Superior temporal gyrus (tissue), 1 donor: ENCODE data around the gene AP5S1.

ENCODE experiments used
- DNase-seq: peaks from one replicate; pipeline ENCODE4 v3.0.0-alpha.2; 2016; ENCODE audit errors: extremely low spot score

Gene AP5S1, protein sequence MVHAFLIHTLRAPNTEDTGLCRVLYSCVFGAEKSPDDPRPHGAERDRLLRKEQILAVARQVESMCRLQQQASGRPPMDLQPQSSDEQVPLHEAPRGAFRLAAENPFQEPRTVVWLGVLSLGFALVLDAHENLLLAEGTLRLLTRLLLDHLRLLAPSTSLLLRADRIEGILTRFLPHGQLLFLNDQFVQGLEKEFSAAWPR

GRCh38 chr20:3820048-3820900 is at the start of gene AP5S1:
TSS of gene AP5S1 (plus strand) at chr20:3820547. CDS start at chr20:3822118, 1,571 bp downstream.
- DNase-seq = peak; percentile 98

DNA sequence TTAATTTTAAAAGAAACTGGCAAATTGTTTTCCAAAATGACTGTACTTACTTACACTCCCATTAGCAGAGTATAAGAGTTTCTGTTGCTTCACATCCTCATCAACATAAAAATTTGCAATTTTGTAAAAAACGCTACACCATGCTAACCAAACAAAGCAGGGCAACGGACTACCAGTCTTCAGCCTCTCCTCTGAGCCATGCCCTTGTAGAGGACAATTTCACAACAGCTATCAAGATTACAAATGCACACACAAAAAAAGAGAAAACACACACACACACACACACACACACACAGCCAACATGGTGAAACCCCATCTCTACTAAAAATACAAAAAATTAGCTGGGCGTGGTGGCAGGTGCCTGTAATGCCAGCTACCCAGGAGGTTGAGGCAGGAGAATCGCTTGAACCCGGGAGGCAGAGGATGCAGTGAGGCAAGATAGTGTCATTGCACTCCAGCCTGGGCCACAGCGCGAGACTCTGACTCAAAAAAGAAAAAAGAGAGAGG is 48.7 kb upstream of the AP5S1 start:
- DNase-seq = no peak

- DNase-seq = no peak
These were observed 44.8 kb upstream of the AP5S1 start for GRCh38 chr20:3775457-3776108.

GRCh38 chr20:3777381-3777715 is 43.0 kb upstream of the AP5S1 start:
- DNase-seq = no peak

- no peak for DNase-seq
These were observed 42.4 kb upstream of the AP5S1 start for GRCh38 chr20:3777716-3778629.

GRCh38 chr20:3778976-3779375 is 41.4 kb upstream of the AP5S1 start:
- no peak for DNase-seq

DNA sequence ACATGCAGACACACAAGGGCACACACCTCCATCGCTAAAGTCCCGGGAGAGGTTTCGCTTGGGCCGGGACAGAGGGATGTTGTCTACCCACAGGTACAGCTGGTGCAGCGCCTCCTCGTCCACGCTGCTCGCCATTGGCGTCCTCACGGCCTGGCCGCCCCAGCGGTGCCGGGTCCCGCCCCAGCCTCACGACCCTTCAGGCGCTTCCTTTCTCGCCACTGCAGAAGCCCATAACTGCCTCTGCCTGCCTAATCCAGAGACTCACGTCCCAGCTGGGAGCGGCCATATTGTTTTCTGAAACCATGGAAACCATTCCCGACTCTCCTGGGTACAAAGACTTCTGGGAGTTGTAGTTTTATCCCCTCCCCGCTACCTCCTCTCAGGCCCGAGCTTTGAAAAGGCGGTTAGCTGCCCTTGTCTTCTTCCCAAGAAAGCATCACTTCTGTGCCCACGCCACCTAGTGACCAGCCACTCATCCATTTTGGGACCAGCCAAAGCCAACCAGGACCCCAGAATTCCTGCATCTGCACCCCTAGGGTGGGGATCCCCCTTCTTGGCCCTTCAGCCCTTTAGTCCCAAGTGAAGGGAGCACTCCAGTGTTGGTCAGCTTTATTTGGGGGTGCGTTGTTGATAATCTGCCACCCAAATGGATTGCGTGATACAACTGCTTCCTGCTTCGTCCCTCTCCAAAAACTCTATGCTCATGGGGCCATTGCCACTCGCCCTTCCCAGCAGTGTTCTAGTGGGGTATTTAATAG is 39.0 kb upstream of the AP5S1 start, which contains the start of gene SPEF1:
Gene SPEF1, minus strand, starts transcription at position 296 of the 758 bp plus-strand sequence. Its CDS starts 161 bp downstream, at position 135.
- DNase-seq = peak; percentile 96

DNA sequence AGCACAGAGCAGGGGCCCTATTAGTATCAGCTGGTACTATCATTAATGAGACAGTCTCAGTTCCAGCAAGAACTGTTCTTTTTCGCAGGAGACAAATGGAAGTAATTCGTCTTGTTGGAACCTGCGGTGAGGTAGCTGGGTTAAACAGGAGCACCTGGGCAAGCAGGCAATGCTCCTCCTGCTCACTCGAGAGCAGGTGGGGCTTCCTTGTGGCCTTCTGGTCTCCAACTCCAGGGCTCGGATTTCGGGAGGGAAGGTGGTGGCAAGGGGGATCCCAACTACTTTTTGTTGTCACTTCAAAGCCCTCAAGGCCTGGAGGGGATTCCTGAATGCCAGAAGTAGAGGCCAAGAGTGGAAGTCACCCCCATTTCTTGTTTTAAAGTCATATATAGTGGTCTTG is 37.8 kb upstream of the AP5S1 start:
- no peak for DNase-seq

GRCh38 chr20:3783068-3783489 is 37.3 kb upstream of the AP5S1 start:
- DNase-seq = no peak

- no peak for DNase-seq
These were observed 36.7 kb upstream of the AP5S1 start for GRCh38 chr20:3783511-3784195.

DNA sequence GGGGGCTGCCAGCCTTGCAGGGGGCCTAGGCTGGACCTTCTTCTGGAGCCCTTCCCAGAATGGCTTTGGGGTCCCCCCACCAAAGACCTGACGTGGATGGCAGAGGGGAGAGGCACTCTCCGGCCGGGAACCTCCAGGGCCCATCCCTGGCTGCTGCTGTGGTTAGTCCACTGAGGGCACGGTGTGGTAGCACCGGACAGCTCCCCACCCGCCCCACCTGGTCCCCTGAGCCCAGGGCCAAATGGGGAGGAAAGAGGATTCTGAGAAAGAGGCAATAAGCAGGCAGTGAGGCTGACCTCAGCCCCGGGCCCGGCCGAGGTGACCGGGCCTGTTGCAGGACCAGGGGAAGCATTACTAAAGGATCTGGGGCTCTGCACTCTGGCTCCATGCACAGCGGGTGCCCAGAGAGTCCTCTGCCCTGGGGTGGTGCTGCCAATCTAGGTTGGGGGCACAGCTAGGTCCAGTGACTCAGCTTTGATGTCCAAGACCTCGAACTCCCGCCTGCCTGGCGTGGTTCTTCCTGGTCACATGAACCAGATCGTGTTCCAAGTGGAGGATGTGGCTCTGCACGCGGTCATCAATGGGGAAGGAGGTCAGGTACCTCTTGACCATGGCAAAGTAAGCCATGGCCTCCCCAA is 36.0 kb upstream of the AP5S1 start:
- DNase-seq = no peak

GRCh38 chr20:3784863-3785239 is 35.5 kb upstream of the AP5S1 start:
- DNase-seq = no peak

DNA sequence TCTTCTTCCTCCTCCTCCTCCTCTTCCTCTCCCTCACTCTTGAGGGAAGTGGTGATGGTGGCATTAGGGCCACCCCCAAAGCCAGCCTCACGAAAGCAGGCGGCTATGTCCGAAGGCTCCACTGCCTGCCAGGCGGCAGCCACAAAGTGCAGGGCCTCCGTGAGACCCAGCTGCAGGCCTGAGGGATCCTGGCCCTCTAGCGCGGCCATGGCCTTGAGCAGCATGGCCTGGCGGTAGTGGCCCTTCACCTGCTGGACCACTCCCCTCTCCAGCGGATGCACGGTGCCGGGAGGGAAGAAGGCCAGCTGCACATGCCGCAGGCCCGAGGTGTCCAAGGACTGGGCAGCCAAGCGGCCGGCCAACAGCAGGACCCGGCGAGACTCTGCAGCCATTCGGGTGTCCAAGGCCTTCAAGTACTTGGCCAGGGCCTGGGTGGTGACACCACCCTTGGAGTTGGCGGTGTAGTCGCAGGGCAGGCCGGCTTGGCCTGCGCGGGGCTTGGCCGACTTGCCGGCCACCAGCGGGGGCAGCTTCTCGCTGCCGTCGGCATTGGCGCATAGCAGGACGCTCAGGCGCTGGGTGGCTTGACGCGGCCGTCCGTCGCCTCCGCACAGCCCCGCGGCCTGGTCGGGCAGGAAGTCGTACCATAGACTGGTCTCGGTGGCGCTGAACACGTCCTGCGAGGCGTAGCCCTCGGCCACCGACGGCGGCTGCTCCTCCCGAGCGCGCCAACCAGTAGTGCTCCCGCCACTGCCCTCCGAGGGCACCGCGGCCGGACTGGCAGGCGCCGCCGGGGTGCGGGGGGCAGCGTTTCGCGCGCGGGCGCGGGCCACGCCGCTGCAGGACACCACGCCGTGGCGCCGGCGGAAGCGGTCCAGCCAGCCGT is 34.9 kb upstream of the AP5S1 start:
- DNase-seq = no peak

GRCh38 chr20:3786126-3786484 is 34.2 kb upstream of the AP5S1 start:
- DNase-seq = no peak

GRCh38 chr20:3786665-3787323 is 33.6 kb upstream of the AP5S1 start, which contains the start of gene CENPB:
TSS of gene CENPB (minus strand) at chr20:3786740. CDS start at chr20:3786483, 257 bp downstream.
- DNase-seq = peak; percentile 84

- peak; percentile 57 for DNase-seq
These were observed 32.9 kb upstream of the AP5S1 start for GRCh38 chr20:3787324-3788014.

DNA sequence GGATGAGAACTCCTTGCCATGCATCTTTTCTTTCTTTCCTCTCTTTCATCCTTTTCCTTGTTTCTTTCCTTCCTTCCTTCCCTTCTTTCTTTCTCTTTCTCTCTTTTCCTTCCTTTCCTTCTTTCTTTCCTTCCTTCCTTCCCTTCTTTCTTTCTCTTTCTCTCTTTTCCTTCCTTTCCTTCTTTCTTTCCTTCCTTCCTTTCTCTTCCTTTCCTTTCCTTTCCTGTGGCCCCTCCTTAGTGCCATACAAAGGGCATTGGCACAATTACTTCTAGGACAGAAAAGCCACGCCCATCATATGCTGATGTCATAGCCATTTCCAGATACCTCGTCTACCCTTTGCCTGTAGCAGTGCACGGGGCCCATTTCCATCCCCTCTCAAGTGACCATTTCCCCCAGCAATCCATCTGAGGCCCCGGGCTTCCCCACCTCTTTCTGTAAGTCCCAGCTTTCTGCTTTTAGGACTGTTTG is 31.6 kb upstream of the AP5S1 start:
- DNase-seq = no peak
